IMR-90 (cell line): ENCODE results near the gene KRT78. TPM values are rescaled to one million over a fixed set of nuclear protein-coding genes. Genes with fewer than 3 reads are reported as not detected.

Experiments
- ATAC-seq: fragments of 200-7000 bp; cut with Tn5 transposase; 2 replicates; pipeline ENCODE4 v1.9.1; 2020; ENCODE audit warnings: low read depth, mild to moderate bottlenecking, moderate library complexity
- BruUV-seq: library from RNA; stranded (reverse); fragments of 400-500 nt; replicated peaks from 2 replicates; lab custom pipeline; 2021; lab: Mats Ljungman, UMichigan
- CTCF ChIA-PET: fragments of 300-600 bp; formaldehyde crosslinking; extraction: SDS; loops from one replicate; lab custom pipeline; 2021; ENCODE audit warnings: antibody characterized with exemption; lab: Yijun Ruan, JAX
- POLR2A ChIA-PET: fragments of 300-600 bp; sonication (Branson Sonifier 250); formaldehyde crosslinking; loops from one replicate; lab custom pipeline; 2022; ENCODE audit warnings: antibody characterized with exemption; ENCODE audit not compliant: unreplicated experiment; lab: Charles Lee
- DNase-seq: peaks from one replicate; pipeline ENCODE4 v3.0.0; 2013
- H2AFZ ChIP-seq: replicated peaks from 2 replicates; pipeline ENCODE3; 2013; ENCODE audit warnings: low read length, mild to moderate bottlenecking; ENCODE audit not compliant: poor library complexity
- H2AK5ac ChIP-seq: 2 replicates; pipeline ENCODE4 v1.6.1; 2013; ENCODE audit warnings: low read depth, low read length, inconsistent platforms
- H2AK9ac ChIP-seq: replicated peaks from 2 replicates; pipeline ENCODE3; 2013; ENCODE audit warnings: mild to moderate bottlenecking, low read depth, low read length, moderate library complexity; ENCODE audit not compliant: poor library complexity
- H2BK120ac ChIP-seq: 2 replicates; pipeline ENCODE4 v1.6.1; 2013; ENCODE audit warnings: low read depth, low read length, inconsistent platforms
- H2BK15ac ChIP-seq: 3 replicates; pipeline ENCODE4 v1.6.1; 2013; ENCODE audit warnings: low read depth, low read length, inconsistent platforms
- H2BK20ac ChIP-seq: 2 replicates; pipeline ENCODE4 v1.6.1; 2013; ENCODE audit warnings: low read depth, mild to moderate bottlenecking, inconsistent platforms, low read length, moderate library complexity
- H2BK5ac ChIP-seq: 2 replicates; pipeline ENCODE4 v1.6.1; 2013; ENCODE audit warnings: mild to moderate bottlenecking, low read depth, low read length, inconsistent platforms; ENCODE audit not compliant: poor library complexity, severe bottlenecking
- H3K14ac ChIP-seq: replicated peaks from 2 replicates; pipeline ENCODE4 v1.6.1; 2013; ENCODE audit warnings: low read depth, low read length, inconsistent platforms
- H3K18ac ChIP-seq: 2 replicates; pipeline ENCODE4 v1.6.1; 2013; ENCODE audit warnings: low read depth, low read length, control low read depth
- H3K23ac ChIP-seq: 2 replicates; pipeline ENCODE4 v1.6.1; 2013; ENCODE audit warnings: low read depth, low read length, inconsistent platforms
- H3K27ac ChIP-seq: 2 replicates; pipeline ENCODE4 v1.5.1; 2013; ENCODE audit warnings: mild to moderate bottlenecking, control low read depth, low read length; ENCODE audit not compliant: insufficient read depth
- H3K27me3 ChIP-seq: 2 replicates; pipeline ENCODE4 v1.6.1; 2013; ENCODE audit warnings: low read length; ENCODE audit not compliant: control insufficient read depth, insufficient read depth
- H3K36me3 ChIP-seq: 2 replicates; pipeline ENCODE4 v1.6.1; 2013; ENCODE audit warnings: low read length, mixed read lengths; ENCODE audit not compliant: control insufficient read depth, insufficient read depth
- H3K4ac ChIP-seq: 2 replicates; pipeline ENCODE4 v1.6.1; 2013; ENCODE audit warnings: low read depth, low read length, inconsistent platforms
- H3K4me1 ChIP-seq: 2 replicates; pipeline ENCODE4 v1.6.1; 2013; ENCODE audit warnings: low read length, mixed read lengths; ENCODE audit not compliant: control insufficient read depth, insufficient read depth
- H3K4me2 ChIP-seq: 2 replicates; pipeline ENCODE4 v1.6.1; 2013; ENCODE audit warnings: low read depth, mild to moderate bottlenecking, control low read depth, low read length, moderate library complexity
- H3K4me3 ChIP-seq: 2 replicates; pipeline ENCODE4 v1.5.1; 2013; ENCODE audit warnings: low read depth, mild to moderate bottlenecking, control low read depth, low read length, moderate library complexity; ENCODE audit not compliant: insufficient read depth
- H3K56ac ChIP-seq: 2 replicates; pipeline ENCODE4 v1.6.1; 2013; ENCODE audit warnings: low read length, inconsistent platforms; ENCODE audit not compliant: insufficient read depth; ENCODE audit errors: extremely low read depth
- H3K79me1 ChIP-seq, 2 experiments: 2 replicates each; pipeline ENCODE4 v1.6.1; 2013; ENCODE audit warnings: low read length in 2 of 2, inconsistent platforms in 1 of 2, low read depth in 1 of 2
- H3K9ac ChIP-seq: 2 replicates; pipeline ENCODE4 v1.6.1; 2013; ENCODE audit warnings: low read depth, low read length, control low read depth
- H3K9me1 ChIP-seq: 2 replicates; pipeline ENCODE4 v1.6.1; 2013; ENCODE audit warnings: low read length, inconsistent platforms; ENCODE audit not compliant: insufficient read depth
- H3K9me3 ChIP-seq: 2 replicates; pipeline ENCODE4 v1.6.1; 2013; ENCODE audit warnings: low read length; ENCODE audit not compliant: control insufficient read depth, insufficient read depth
- H4K20me1 ChIP-seq: 2 replicates; pipeline ENCODE4 v1.6.1; 2013; ENCODE audit warnings: low read length, inconsistent platforms; ENCODE audit not compliant: insufficient read depth
- H4K5ac ChIP-seq: 2 replicates; pipeline ENCODE4 v1.6.1; 2013; ENCODE audit warnings: mild to moderate bottlenecking, low read depth, low read length, control low read depth
- H4K8ac ChIP-seq, 2 experiments: 2 replicates each; pipeline ENCODE4 v1.6.1; 2013; ENCODE audit warnings: low read depth in 2 of 2, low read length in 2 of 2, control low read depth in 1 of 2, inconsistent platforms in 1 of 2
- H4K91ac ChIP-seq: 2 replicates; pipeline ENCODE4 v1.6.1; 2013; ENCODE audit warnings: low read depth, low read length, inconsistent platforms; ENCODE audit not compliant: insufficient read depth
- CTCF ChIP-seq: conservative IDR thresholded peaks from 2 replicates; pipeline ENCODE4 v1.5.1; 2012; ENCODE audit warnings: mild to moderate bottlenecking, low read depth, low read length, improper control_type of control experiment
- ELK1 ChIP-seq: fragments of 150-350 bp; IDR thresholded peaks from 2 replicates; pipeline ENCODE4 v1.6.1; 2016; ENCODE audit warnings: low read depth, mild to moderate bottlenecking, low read length, moderate library complexity, borderline replicate concordance
- MAZ ChIP-seq: IDR thresholded peaks from 2 replicates; pipeline ENCODE4 v1.6.1; 2012; ENCODE audit warnings: low read depth, mild to moderate bottlenecking, low read length, improper control_type of control experiment, moderate library complexity, borderline replicate concordance
- MXI1 ChIP-seq: IDR thresholded peaks from 2 replicates; pipeline ENCODE4 v1.6.1; 2012; ENCODE audit warnings: low read depth, mild to moderate bottlenecking, low read length, moderate library complexity, borderline replicate concordance
- NFE2L2 ChIP-seq: fragments of 150-350 bp; IDR thresholded peaks from 2 replicates; pipeline ENCODE4 v1.6.1; 2016; ENCODE audit warnings: low read depth, mild to moderate bottlenecking, low read length
- POLR2A ChIP-seq: IDR thresholded peaks from 2 replicates; pipeline ENCODE4 v1.6.1; 2012; ENCODE audit warnings: mild to moderate bottlenecking, low read depth, low read length
- RAD21 ChIP-seq: IDR thresholded peaks from 2 replicates; pipeline ENCODE4 v1.6.1; 2012; ENCODE audit warnings: low read length, improper control_type of control experiment
- USF2 ChIP-seq: fragments of 150-350 bp; IDR thresholded peaks from 2 replicates; pipeline ENCODE4 v1.6.1; 2017; ENCODE audit warnings: mild to moderate bottlenecking, antibody characterized with exemption, low read length, low read depth
- WGBS, 2 experiments: methylation state at CpG; one replicate each; pipeline versions ENCODE4 v1.1.5 to v1.1.7; 2013; ENCODE audit warnings: missing lambda C conversion rate in 2 of 2; ENCODE audit not compliant: insufficient read length in 1 of 2; ENCODE audit errors: extremely low coverage in 2 of 2; 5-methylcytosine and 5-hydroxymethylcytosine counted together
- dilution Hi-C: fragments of 300-500 bp; cut with HindIII; formaldehyde crosslinking; loops from one replicate; pipeline ENCODE4 v1.14.3; 2018; ENCODE audit warnings: low sequenced_read_pairs; ENCODE audit not compliant: unreplicated experiment
- in situ Hi-C: fragments of 300-500 bp; cut with MboI; formaldehyde crosslinking; loops from 3 replicates; pipeline ENCODE4 v1.14.3; 2019; ENCODE audit warnings: low sequenced_read_pairs, inconsistent platforms, mixed read lengths
- intact Hi-C: fragments of 100-400 bp; cut with micrococcal nuclease; formaldehyde crosslinking; loops from 2 replicates; pipeline ENCODE4 v1.10.0; 2022
- polyA plus RNA-seq, 3 experiments: library from polyadenylated mRNA; depleted of rRNA; stranded (reverse); fragments of >200 nt; gene quantifications; 2 replicates each; pipeline ENCODE4 v1.2.3, GENCODE V29; 2012; ENCODE audit warnings: low replicate concordance in 1 of 3
- total RNA-seq: library from RNA; depleted of rRNA; stranded (reverse); fragments of >200 nt; gene quantifications from 2 replicates; pipeline ENCODE4 v1.2.3, GENCODE V29; 2012

The KRT78 gene
- total and polyA plus RNA-seq, 2 of the 4 experiments (the other 2 are of a cell fraction), result not detected

- H3K27ac ChIP-seq, result no peak overlapping the region
- no TSS peak for BruUV-seq
- H4K20me1 ChIP-seq, result no peaks in the 10 kb centered on the region
- H3K14ac ChIP-seq, result no peak overlapping the region
- no peak overlapping the region for H4K91ac ChIP-seq
- H3K18ac ChIP-seq, result no peak overlapping the region
- CTCF ChIA-PET, result no interaction called here
- H2BK15ac ChIP-seq, result no peak overlapping the region
- dilution Hi-C loops, result no loop called here
- no peak overlapping the region for H4K5ac ChIP-seq
- no peak overlapping the region for H2BK20ac ChIP-seq
- no peak overlapping the region for H3K4me3 ChIP-seq
- no peak overlapping the region for H4K8ac ChIP-seq
- H2AFZ ChIP-seq, result no peak overlapping the region
- H2AK5ac ChIP-seq, result no peak overlapping the region
- WGBS, 2 experiments, result 89% methylated on average over 3 of the region's 11 CpGs; no CpG with 5 or more reads in 1 of the 2 experiments
- no peaks in the 10 kb centered on the region for H3K9me3 ChIP-seq
- peaks cover 41% of the 10 kb centered on the region for H3K27me3 ChIP-seq
- H2BK5ac ChIP-seq, result no peak overlapping the region
- TF ChIP-seq CTCF, result no peak
- no peak for TF ChIP-seq POLR2A
- TF ChIP-seq USF2, result no peak
- no peak for TF ChIP-seq NFE2L2
- TF ChIP-seq ELK1, result no peak
- no peak for TF ChIP-seq RAD21
- no peak for TF ChIP-seq MAZ
- no peak for TF ChIP-seq MXI1
- in situ Hi-C loops, result no loop called here
- H3K36me3 ChIP-seq, result no peaks in the 10 kb centered on the region
- no peak overlapping the region for H3K23ac ChIP-seq
- no peaks in the 10 kb centered on the region for H3K4me1 ChIP-seq
- H3K4me2 ChIP-seq, result no peak overlapping the region
- no peaks in the 10 kb centered on the region for H3K9me1 ChIP-seq
- no peak overlapping the region for H3K9ac ChIP-seq
- no peaks in the 10 kb centered on the region for H3K79me1 ChIP-seq
- no peak for DNase-seq
- no peak overlapping the region for H3K56ac ChIP-seq
- no peak for ATAC-seq
- POLR2A ChIA-PET, result no interaction called here
- intact Hi-C loops, result no loop called here
- H2BK120ac ChIP-seq, result no peak overlapping the region
- no peak overlapping the region for H3K4ac ChIP-seq
- H2AK9ac ChIP-seq, result no peak overlapping the region
Observed at GRCh38 chr12:52806821-52807543, 41.8 kb downstream of the KRT78 start.
